Right cardiac atrium (tissue), 5 donors: ENCODE measurements around the gene OR2L2. TPM values are rescaled to one million over a fixed set of nuclear protein-coding genes. Genes with fewer than 3 reads are reported as not detected.
"Not testable (repeated sequence)": the region's sequence is repeated elsewhere in the genome, so short reads cannot be mapped to it uniquely, and the experiment has no call there.

Experiments
- ATAC-seq, 2 donors: fragments of 200-7000 bp; cut with Tn5 transposase; one replicate each; pipeline versions ENCODE4 v1.8.0 to v1.9.1; 2020; ENCODE audit warnings: moderate library complexity in 2 of 2, mild to moderate bottlenecking in 1 of 2
- DNase-seq, 3 donors: peaks; one replicate each; pipeline ENCODE4 v3.0.0-alpha.2; 2020
- H3K27ac ChIP-seq: one replicate; pipeline ENCODE4 v1.5.1; 2013; ENCODE audit warnings: mild to moderate bottlenecking, low read length, control low read depth, moderate library complexity
- H3K27me3 ChIP-seq: one replicate; pipeline ENCODE4 v1.6.1; 2013; ENCODE audit not compliant: control insufficient read depth, insufficient read depth
- H3K4me1 ChIP-seq: one replicate; pipeline ENCODE4 v1.6.1; 2013; ENCODE audit warnings: low read length; ENCODE audit not compliant: control insufficient read depth, insufficient read depth
- H3K4me3 ChIP-seq: one replicate; pipeline ENCODE4 v1.5.1; 2013; ENCODE audit warnings: low read length, control low read depth
- H3K9me3 ChIP-seq: one replicate; pipeline ENCODE4 v1.6.1; 2013; ENCODE audit warnings: low read length; ENCODE audit not compliant: control insufficient read depth
- WGBS: extraction: QIAGEN DNeasy Blood & Tissue Kit; methylation state at CpG from one replicate; pipeline ENCODE4 v1.1.7; 2013; 5-methylcytosine and 5-hydroxymethylcytosine counted together
- intact Hi-C, 4 donors: fragments of 100-400 bp; cut with DNase I; formaldehyde crosslinking; loops; one replicate each; pipeline versions ENCODE4 v1.11.0 to v1.14.0; 2022 to 2023
- polyA plus RNA-seq: library from polyadenylated mRNA; stranded (reverse); fragments of 200-250 nt; gene quantifications from one replicate; pipeline ENCODE4 v1.2.3, GENCODE V29; 2013
- total RNA-seq, 4 donors: library from RNA; stranded (reverse); fragmentation: NEBNext Ultra II Directional; extraction: Animal tissue kit (Norgen Biotek cat#: 25700); gene quantifications; one replicate each; pipeline ENCODE4 v1.2.1, GENCODE V29; 2021
- donor health status: healthy with polysubstance abuse.
- donor health status: DM: no; HTN: yes; CAD: no.
- donor health status: DM: no; HTN: no; CAD: no.
- donor health status: DM: no; HTN: yes; CAD: no; lungs with severe emphysema.
- donor health status: DM: yes; HTN: yes; CAD: no.

OR2L2 gene
- total and polyA plus RNA-seq, 5 donors = 0.14 TPM; not detected in 4

DNA sequence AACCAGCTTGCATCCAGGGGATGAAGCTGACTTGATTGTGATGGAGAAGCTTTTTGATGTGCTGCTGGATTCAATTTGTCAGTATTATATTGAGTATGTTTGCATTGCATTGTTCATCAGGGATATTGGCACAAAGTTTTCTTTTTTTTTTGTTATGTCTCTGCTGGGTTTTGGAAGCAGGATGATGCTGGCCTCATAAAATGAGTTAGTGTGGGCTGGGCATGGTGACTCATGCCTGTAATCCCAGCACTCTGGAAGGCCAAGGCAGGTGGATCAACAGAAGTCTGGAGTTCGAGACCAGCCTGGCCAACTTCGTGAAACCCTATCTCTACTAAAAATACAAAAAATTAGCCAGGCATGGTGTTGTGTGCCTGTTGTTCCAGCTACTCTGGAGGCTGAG is 25.4 kb downstream of the OR2L2 start:
- Histone ChIP-seq H3K4me3 (no peak overlapping the region), H3K4me1 (no peaks in the 10 kb centered on the region), H3K27ac (no peak overlapping the region), H3K27me3 (no peaks in the 10 kb centered on the region), H3K9me3 (peaks cover 1% of the 10 kb centered on the region)
- DNase-seq (no peak), ATAC-seq (no peak)
- WGBS = 46% methylated on average over 2 of the region's 2 CpGs
- intact Hi-C loops = no loop called here

DNA sequence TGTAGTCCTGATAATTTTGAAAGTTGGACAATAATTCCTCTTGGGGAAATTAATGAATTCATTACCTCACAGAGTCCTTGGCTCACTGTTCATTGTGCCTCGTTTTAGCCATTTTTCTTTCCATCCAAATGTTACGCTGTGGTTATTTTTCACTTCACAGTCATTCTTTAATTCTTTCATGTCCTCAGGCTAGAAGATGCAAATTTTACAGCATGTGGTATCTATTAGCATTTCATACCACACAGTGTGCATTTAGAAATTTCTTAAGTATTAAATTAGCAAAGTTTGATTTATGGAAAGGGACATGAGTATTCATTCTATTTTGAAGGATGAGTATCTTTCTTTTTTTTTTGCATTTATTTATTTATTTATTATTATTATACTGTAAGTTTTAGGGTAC is 35.2 kb downstream of the OR2L2 start:
- Histone ChIP-seq H3K27me3 (no peaks in the 10 kb centered on the region), H3K4me3 (no peak overlapping the region), H3K27ac (no peak overlapping the region), H3K9me3 (no peaks in the 10 kb centered on the region), H3K4me1 (no peaks in the 10 kb centered on the region)
- intact Hi-C loops = no loop called here
- WGBS = 71% methylated on average over 2 of the region's 2 CpGs
- DNase-seq (no peak), ATAC-seq (no peak)

DNA sequence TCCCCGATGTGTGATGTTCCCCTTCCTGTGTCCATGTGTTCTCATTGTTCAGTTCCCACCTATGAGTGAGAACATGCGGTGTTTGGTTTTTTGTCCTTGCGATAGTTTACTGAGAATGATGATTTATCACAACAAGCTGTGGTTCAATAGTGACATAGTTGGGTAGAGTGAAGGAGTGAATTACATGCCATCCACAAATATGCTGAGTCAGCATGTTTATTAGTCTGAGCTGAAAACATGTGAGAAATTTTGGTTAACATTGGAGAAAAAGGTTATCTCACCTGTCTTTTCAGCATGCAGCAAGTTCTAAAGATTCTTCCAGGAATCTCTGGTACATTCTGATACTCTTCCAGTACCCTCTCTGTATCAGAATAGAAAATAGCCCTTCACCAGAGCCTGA is 35.7 kb downstream of the OR2L2 start:
- ATAC-seq = no peak
- no peak for DNase-seq
- Histone ChIP-seq H3K4me3 (no peak overlapping the region), H3K4me1 (no peaks in the 10 kb centered on the region), H3K27me3 (no peaks in the 10 kb centered on the region), H3K27ac (no peak overlapping the region), H3K9me3 (no peaks in the 10 kb centered on the region)
- WGBS = 98% methylated on average over 3 of the region's 3 CpGs
- intact Hi-C loops = no loop called here

DNA sequence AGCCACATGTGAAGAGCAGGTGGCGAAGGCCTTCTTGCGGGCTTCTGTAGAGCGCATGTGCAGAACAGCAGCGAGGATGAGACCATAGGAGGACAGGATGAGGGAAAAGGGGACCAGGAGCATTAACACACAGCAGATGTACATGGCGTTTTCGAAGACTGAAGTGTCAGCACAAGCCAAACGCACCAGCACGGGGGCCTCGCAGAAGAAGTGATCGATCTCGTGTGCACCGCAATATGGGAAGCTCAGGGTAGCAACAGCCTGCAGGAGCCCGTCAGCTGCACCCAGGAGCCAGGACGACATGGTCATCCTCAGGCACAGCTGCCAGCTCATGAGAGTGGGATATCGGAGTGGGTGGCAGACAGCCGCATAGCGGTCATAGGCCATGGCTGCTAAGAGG is 54.0 kb downstream of the OR2L2 start:
- H3K9me3 ChIP-seq, H3K4me3 ChIP-seq, intact Hi-C loops, H3K4me1 ChIP-seq, H3K27me3 ChIP-seq, ATAC-seq, H3K27ac ChIP-seq: not testable (repeated sequence)
- WGBS = 83% methylated on average over 11 of the region's 17 CpGs
- peak in 1 of 3 donors; percentile 18 for DNase-seq

Other genes with a start within 250 kb of the OR2L2 start
- not detected for gene OR14A16, start 206.0 kb upstream of the OR2L2 start, total RNA-seq
- not detected for gene OR14A16, start 206.0 kb upstream of the OR2L2 start, polyA plus RNA-seq
- not detected for gene OR11L1, start 188.2 kb upstream of the OR2L2 start, total RNA-seq
- gene OR11L1, start 188.2 kb upstream of the OR2L2 start, polyA plus RNA-seq = not detected
- gene TRIM58, start 172.9 kb upstream of the OR2L2 start, total RNA-seq = under 1 TPM; 0.25 to 0.56 (median 0.47) TPM
- gene TRIM58, start 172.9 kb upstream of the OR2L2 start, polyA plus RNA-seq = 0.07 TPM
- under 1 TPM in 1 of 4 donors, not detected in 3; 0.26 TPM for gene OR2W3, start 134.5 kb upstream of the OR2L2 start, total RNA-seq
- not detected for gene OR2W3, start 134.5 kb upstream of the OR2L2 start, polyA plus RNA-seq
- gene OR2T8, start 109.8 kb upstream of the OR2L2 start, total RNA-seq = not detected
- not detected for gene OR2T8, start 109.8 kb upstream of the OR2L2 start, polyA plus RNA-seq
- gene OR2AJ1, start 105.2 kb upstream of the OR2L2 start, total RNA-seq = not detected
- not detected for gene OR2AJ1, start 105.2 kb upstream of the OR2L2 start, polyA plus RNA-seq
- gene OR2L8, start 81.2 kb upstream of the OR2L2 start, total RNA-seq = not detected
- gene OR2L8, start 81.2 kb upstream of the OR2L2 start, polyA plus RNA-seq = not detected
- gene OR2AK2, start 64.8 kb upstream of the OR2L2 start, total RNA-seq = not detected
- not detected for gene OR2AK2, start 64.8 kb upstream of the OR2L2 start, polyA plus RNA-seq
- gene OR2L5, start 16.4 kb upstream of the OR2L2 start, total RNA-seq = not detected
- gene OR2L5, start 16.4 kb upstream of the OR2L2 start, polyA plus RNA-seq = not detected
- not detected for gene OR2L3, start 16.8 kb downstream of the OR2L2 start, total RNA-seq
- not detected for gene OR2L3, start 16.8 kb downstream of the OR2L2 start, polyA plus RNA-seq
- gene OR2L13, start 65.1 kb downstream of the OR2L2 start, total RNA-seq = not detected
- gene OR2L13, start 65.1 kb downstream of the OR2L2 start, polyA plus RNA-seq = not detected
- not detected for gene OR2M5, start 115.1 kb downstream of the OR2L2 start, total RNA-seq
- not detected for gene OR2M5, start 115.1 kb downstream of the OR2L2 start, polyA plus RNA-seq
- gene OR2M2, start 144.8 kb downstream of the OR2L2 start, total RNA-seq = not detected
- gene OR2M2, start 144.8 kb downstream of the OR2L2 start, polyA plus RNA-seq = not detected
- not detected for gene OR2M3, start 167.2 kb downstream of the OR2L2 start, total RNA-seq
- not detected for gene OR2M3, start 167.2 kb downstream of the OR2L2 start, polyA plus RNA-seq
- gene OR2M4, start 201.3 kb downstream of the OR2L2 start, total RNA-seq = not detected
- not detected for gene OR2M4, start 201.3 kb downstream of the OR2L2 start, polyA plus RNA-seq
- not detected for gene OR2T33, start 247.9 kb downstream of the OR2L2 start, total RNA-seq
- not detected for gene OR2T33, start 247.9 kb downstream of the OR2L2 start, polyA plus RNA-seq